C4-2B (cell line): ENCODE measurements around the gene SUGP2.

Source experiments
- ZFX ChIP-seq: fragments of 450-650 bp; IDR thresholded peaks from 2 replicates; pipeline ENCODE4 v1.6.1; 2017
- TF ChIP-seq, protein P1 (sequence below): fragments of 450-650 bp; conservative IDR thresholded peaks from 2 replicates; pipeline ENCODE4 v1.5.1; 2017; ENCODE audit warnings: mild to moderate bottlenecking

DNA sequence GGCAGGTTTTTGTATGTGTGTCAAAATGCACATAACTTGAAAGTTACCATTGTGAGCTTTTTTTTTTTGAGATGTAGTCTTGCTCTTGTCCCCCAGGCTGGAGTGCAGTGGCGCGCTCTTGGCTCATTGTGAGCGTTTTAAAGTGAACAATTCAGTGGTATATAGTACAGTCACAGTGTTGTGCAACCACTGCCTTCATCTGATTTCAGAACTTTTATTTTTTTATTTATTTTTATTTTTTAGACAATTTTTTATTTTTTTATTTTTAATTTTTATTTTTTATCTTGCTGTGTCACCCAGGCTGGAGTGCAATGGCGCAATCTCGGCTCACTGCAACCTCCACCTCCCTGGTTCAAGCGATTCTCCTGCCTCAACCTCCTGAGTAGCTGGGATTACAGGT is 45.5 kb upstream of the SUGP2 start:
- TF ChIP-seq, protein P1, sequence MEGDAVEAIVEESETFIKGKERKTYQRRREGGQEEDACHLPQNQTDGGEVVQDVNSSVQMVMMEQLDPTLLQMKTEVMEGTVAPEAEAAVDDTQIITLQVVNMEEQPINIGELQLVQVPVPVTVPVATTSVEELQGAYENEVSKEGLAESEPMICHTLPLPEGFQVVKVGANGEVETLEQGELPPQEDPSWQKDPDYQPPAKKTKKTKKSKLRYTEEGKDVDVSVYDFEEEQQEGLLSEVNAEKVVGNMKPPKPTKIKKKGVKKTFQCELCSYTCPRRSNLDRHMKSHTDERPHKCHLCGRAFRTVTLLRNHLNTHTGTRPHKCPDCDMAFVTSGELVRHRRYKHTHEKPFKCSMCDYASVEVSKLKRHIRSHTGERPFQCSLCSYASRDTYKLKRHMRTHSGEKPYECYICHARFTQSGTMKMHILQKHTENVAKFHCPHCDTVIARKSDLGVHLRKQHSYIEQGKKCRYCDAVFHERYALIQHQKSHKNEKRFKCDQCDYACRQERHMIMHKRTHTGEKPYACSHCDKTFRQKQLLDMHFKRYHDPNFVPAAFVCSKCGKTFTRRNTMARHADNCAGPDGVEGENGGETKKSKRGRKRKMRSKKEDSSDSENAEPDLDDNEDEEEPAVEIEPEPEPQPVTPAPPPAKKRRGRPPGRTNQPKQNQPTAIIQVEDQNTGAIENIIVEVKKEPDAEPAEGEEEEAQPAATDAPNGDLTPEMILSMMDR = no peak
- no peak for TF ChIP-seq ZFX
